ENCODE results near the gene ARG2.

Gene ARG2

GRCh38 chr14:67576216-67576955 is 43.3 kb upstream of the ARG2 start:
- H3K9ac ChIP-seq (ENCODE audit: low read depth in 1 of 2, low read length in 2 of 2): no peak overlapping the region
- H3K27ac ChIP-seq (ENCODE audit: low read depth in 2 of 2, low read length in 2 of 2): no peak overlapping the region
- H3K27me3 ChIP-seq (ENCODE audit: control insufficient read depth in 2 of 2, insufficient read depth in 2 of 2, low read length in 2 of 2): no peaks in the 10 kb centered on the region
- H3K4me3 ChIP-seq (ENCODE audit: low read length in 2 of 2): no peak overlapping the region
- H3K4me1 ChIP-seq (ENCODE audit: control insufficient read depth in 2 of 2, insufficient read depth in 2 of 2, low read length in 2 of 2): peaks cover 0 to 4% of the 10 kb centered on the region in 2 donors
- no peaks in the 10 kb centered on the region for H3K9me3 ChIP-seq (ENCODE audit: control insufficient read depth in 2 of 2, low read length in 2 of 2)
- peaks cover 55 to 66% of the 10 kb centered on the region in 2 donors for H3K36me3 ChIP-seq (ENCODE audit: control insufficient read depth in 2 of 2, insufficient read depth in 2 of 2, low read length in 2 of 2)

- no peaks in the 10 kb centered on the region for H3K9me3 ChIP-seq (ENCODE audit: control insufficient read depth in 2 of 2, low read length in 2 of 2)
- peaks cover 62 to 72% of the 10 kb centered on the region in 2 donors for H3K36me3 ChIP-seq (ENCODE audit: control insufficient read depth in 2 of 2, insufficient read depth in 2 of 2, low read length in 2 of 2)
- H3K4me1 ChIP-seq (ENCODE audit: control insufficient read depth in 2 of 2, insufficient read depth in 2 of 2, low read length in 2 of 2): peaks cover 0 to 4% of the 10 kb centered on the region in 2 donors
- no peak overlapping the region for H3K27ac ChIP-seq (ENCODE audit: low read depth in 2 of 2, low read length in 2 of 2)
- H3K9ac ChIP-seq (ENCODE audit: low read depth in 1 of 2, low read length in 2 of 2): no peak overlapping the region
- H3K4me3 ChIP-seq (ENCODE audit: low read length in 2 of 2): no peak overlapping the region
- H3K27me3 ChIP-seq (ENCODE audit: control insufficient read depth in 2 of 2, insufficient read depth in 2 of 2, low read length in 2 of 2): no peaks in the 10 kb centered on the region
Measured at GRCh38 chr14:67577181-67577808, 42.4 kb upstream of the ARG2 start.

- Histone ChIP-seq H3K9me3 (ENCODE audit: control insufficient read depth in 2 of 2, low read length in 2 of 2) (no peaks in the 10 kb centered on the region), H3K27me3 (ENCODE audit: control insufficient read depth in 2 of 2, insufficient read depth in 2 of 2, low read length in 2 of 2) (no peaks in the 10 kb centered on the region), H3K4me3 (ENCODE audit: low read length in 2 of 2) (no peak overlapping the region), H3K36me3 (ENCODE audit: control insufficient read depth in 2 of 2, insufficient read depth in 2 of 2, low read length in 2 of 2) (peaks cover 65 to 72% of the 10 kb centered on the region in 2 donors), H3K4me1 (ENCODE audit: control insufficient read depth in 2 of 2, insufficient read depth in 2 of 2, low read length in 2 of 2) (peaks cover 0 to 4% of the 10 kb centered on the region in 2 donors), H3K27ac (ENCODE audit: low read depth in 2 of 2, low read length in 2 of 2) (no peak overlapping the region), H3K9ac (ENCODE audit: low read depth in 1 of 2, low read length in 2 of 2) (no peak overlapping the region)
Measured at GRCh38 chr14:67577909-67578749, 41.6 kb upstream of the ARG2 start.

- Histone ChIP-seq H3K9me3 (ENCODE audit: control insufficient read depth in 2 of 2, low read length in 2 of 2) (no peaks in the 10 kb centered on the region), H3K4me1 (ENCODE audit: control insufficient read depth in 2 of 2, insufficient read depth in 2 of 2, low read length in 2 of 2) (peaks cover 0 to 4% of the 10 kb centered on the region in 2 donors), H3K4me3 (ENCODE audit: low read length in 2 of 2) (no peak overlapping the region), H3K27me3 (ENCODE audit: control insufficient read depth in 2 of 2, insufficient read depth in 2 of 2, low read length in 2 of 2) (no peaks in the 10 kb centered on the region), H3K9ac (ENCODE audit: low read depth in 1 of 2, low read length in 2 of 2) (no peak overlapping the region), H3K27ac (ENCODE audit: low read depth in 2 of 2, low read length in 2 of 2) (no peak overlapping the region), H3K36me3 (ENCODE audit: control insufficient read depth in 2 of 2, insufficient read depth in 2 of 2, low read length in 2 of 2) (peaks cover 66 to 73% of the 10 kb centered on the region in 2 donors)
Measured at GRCh38 chr14:67579040-67579439, 40.7 kb upstream of the ARG2 start.

GRCh38 chr14:67579636-67580035 is 40.1 kb upstream of the ARG2 start:
- peaks cover 68 to 69% of the 10 kb centered on the region in 2 donors for H3K36me3 ChIP-seq (ENCODE audit: control insufficient read depth in 2 of 2, insufficient read depth in 2 of 2, low read length in 2 of 2)
- H3K27ac ChIP-seq (ENCODE audit: low read depth in 2 of 2, low read length in 2 of 2): no peak overlapping the region
- H3K4me3 ChIP-seq (ENCODE audit: low read length in 2 of 2): no peak overlapping the region
- no peaks in the 10 kb centered on the region for H3K9me3 ChIP-seq (ENCODE audit: control insufficient read depth in 2 of 2, low read length in 2 of 2)
- H3K27me3 ChIP-seq (ENCODE audit: control insufficient read depth in 2 of 2, insufficient read depth in 2 of 2, low read length in 2 of 2): no peaks in the 10 kb centered on the region
- peaks cover 0 to 4% of the 10 kb centered on the region in 2 donors for H3K4me1 ChIP-seq (ENCODE audit: control insufficient read depth in 2 of 2, insufficient read depth in 2 of 2, low read length in 2 of 2)
- no peak overlapping the region for H3K9ac ChIP-seq (ENCODE audit: low read depth in 1 of 2, low read length in 2 of 2)

GRCh38 chr14:67580336-67581171 is 39.2 kb upstream of the ARG2 start:
- H3K36me3 ChIP-seq (ENCODE audit: control insufficient read depth in 2 of 2, insufficient read depth in 2 of 2, low read length in 2 of 2): peaks cover 62 to 71% of the 10 kb centered on the region in 2 donors
- no peaks in the 10 kb centered on the region for H3K9me3 ChIP-seq (ENCODE audit: control insufficient read depth in 2 of 2, low read length in 2 of 2)
- H3K4me3 ChIP-seq (ENCODE audit: low read length in 2 of 2): no peak overlapping the region
- H3K27me3 ChIP-seq (ENCODE audit: control insufficient read depth in 2 of 2, insufficient read depth in 2 of 2, low read length in 2 of 2): no peaks in the 10 kb centered on the region
- peaks cover 0 to 4% of the 10 kb centered on the region in 2 donors for H3K4me1 ChIP-seq (ENCODE audit: control insufficient read depth in 2 of 2, insufficient read depth in 2 of 2, low read length in 2 of 2)
- no peak overlapping the region for H3K9ac ChIP-seq (ENCODE audit: low read depth in 1 of 2, low read length in 2 of 2)
- no peak overlapping the region for H3K27ac ChIP-seq (ENCODE audit: low read depth in 2 of 2, low read length in 2 of 2)

- no peaks in the 10 kb centered on the region for H3K27me3 ChIP-seq (ENCODE audit: control insufficient read depth in 2 of 2, insufficient read depth in 2 of 2, low read length in 2 of 2)
- peaks cover 63 to 71% of the 10 kb centered on the region in 2 donors for H3K36me3 ChIP-seq (ENCODE audit: control insufficient read depth in 2 of 2, insufficient read depth in 2 of 2, low read length in 2 of 2)
- H3K4me1 ChIP-seq (ENCODE audit: control insufficient read depth in 2 of 2, insufficient read depth in 2 of 2, low read length in 2 of 2): peaks cover 0 to 4% of the 10 kb centered on the region in 2 donors
- no peak overlapping the region for H3K27ac ChIP-seq (ENCODE audit: low read depth in 2 of 2, low read length in 2 of 2)
- no peak overlapping the region for H3K4me3 ChIP-seq (ENCODE audit: low read length in 2 of 2)
- no peaks in the 10 kb centered on the region for H3K9me3 ChIP-seq (ENCODE audit: control insufficient read depth in 2 of 2, low read length in 2 of 2)
- H3K9ac ChIP-seq (ENCODE audit: low read depth in 1 of 2, low read length in 2 of 2): no peak overlapping the region
Measured at GRCh38 chr14:67581643-67582042, 38.1 kb upstream of the ARG2 start.

- Histone ChIP-seq H3K4me1 (ENCODE audit: control insufficient read depth in 2 of 2, insufficient read depth in 2 of 2, low read length in 2 of 2) (peaks cover 0 to 4% of the 10 kb centered on the region in 2 donors), H3K27me3 (ENCODE audit: control insufficient read depth in 2 of 2, insufficient read depth in 2 of 2, low read length in 2 of 2) (no peaks in the 10 kb centered on the region), H3K36me3 (ENCODE audit: control insufficient read depth in 2 of 2, insufficient read depth in 2 of 2, low read length in 2 of 2) (peaks cover 63 to 72% of the 10 kb centered on the region in 2 donors), H3K27ac (ENCODE audit: low read depth in 2 of 2, low read length in 2 of 2) (no peak overlapping the region), H3K9ac (ENCODE audit: low read depth in 1 of 2, low read length in 2 of 2) (no peak overlapping the region), H3K9me3 (ENCODE audit: control insufficient read depth in 2 of 2, low read length in 2 of 2) (no peaks in the 10 kb centered on the region), H3K4me3 (ENCODE audit: low read length in 2 of 2) (no peak overlapping the region)
Measured at GRCh38 chr14:67582061-67582460, 37.7 kb upstream of the ARG2 start.

GRCh38 chr14:67583711-67584644 is 35.7 kb upstream of the ARG2 start:
- Histone ChIP-seq H3K36me3 (ENCODE audit: control insufficient read depth in 2 of 2, insufficient read depth in 2 of 2, low read length in 2 of 2) (peaks cover 56 to 72% of the 10 kb centered on the region in 2 donors), H3K27ac (ENCODE audit: low read depth in 2 of 2, low read length in 2 of 2) (no peak overlapping the region), H3K9me3 (ENCODE audit: control insufficient read depth in 2 of 2, low read length in 2 of 2) (no peaks in the 10 kb centered on the region), H3K9ac (ENCODE audit: low read depth in 1 of 2, low read length in 2 of 2) (no peak overlapping the region), H3K4me3 (ENCODE audit: low read length in 2 of 2) (no peak overlapping the region), H3K27me3 (ENCODE audit: control insufficient read depth in 2 of 2, insufficient read depth in 2 of 2, low read length in 2 of 2) (no peaks in the 10 kb centered on the region), H3K4me1 (ENCODE audit: control insufficient read depth in 2 of 2, insufficient read depth in 2 of 2, low read length in 2 of 2) (peaks cover 0 to 4% of the 10 kb centered on the region in 2 donors)
